IMR-90 (cell line): Measurements from ENCODE around the gene PRKACA. TPM values are rescaled to one million over a fixed set of nuclear protein-coding genes. Genes with fewer than 3 reads are reported as not detected.

Experiments
- ATAC-seq: fragments of 200-7000 bp; cut with Tn5 transposase; 2 replicates; pipeline ENCODE4 v1.9.1; 2020; ENCODE audit warnings: low read depth, mild to moderate bottlenecking, moderate library complexity
- BruUV-seq: library from RNA; stranded (reverse); fragments of 400-500 nt; replicated peaks from 2 replicates; lab custom pipeline; 2021; lab: Mats Ljungman, UMichigan
- CTCF ChIA-PET: fragments of 300-600 bp; formaldehyde crosslinking; extraction: SDS; loops from one replicate; lab custom pipeline; 2021; ENCODE audit warnings: antibody characterized with exemption; lab: Yijun Ruan, JAX
- POLR2A ChIA-PET: fragments of 300-600 bp; sonication (Branson Sonifier 250); formaldehyde crosslinking; loops from one replicate; lab custom pipeline; 2022; ENCODE audit warnings: antibody characterized with exemption; ENCODE audit not compliant: unreplicated experiment; lab: Charles Lee
- DNase-seq: peaks from one replicate; pipeline ENCODE4 v3.0.0; 2013
- H2AFZ ChIP-seq: replicated peaks from 2 replicates; pipeline ENCODE3; 2013; ENCODE audit warnings: low read length, mild to moderate bottlenecking; ENCODE audit not compliant: poor library complexity
- H2AK5ac ChIP-seq: 2 replicates; pipeline ENCODE4 v1.6.1; 2013; ENCODE audit warnings: low read depth, low read length, inconsistent platforms
- H2AK9ac ChIP-seq: replicated peaks from 2 replicates; pipeline ENCODE3; 2013; ENCODE audit warnings: mild to moderate bottlenecking, low read depth, low read length, moderate library complexity; ENCODE audit not compliant: poor library complexity
- H2BK120ac ChIP-seq: 2 replicates; pipeline ENCODE4 v1.6.1; 2013; ENCODE audit warnings: low read depth, low read length, inconsistent platforms
- H2BK15ac ChIP-seq: 3 replicates; pipeline ENCODE4 v1.6.1; 2013; ENCODE audit warnings: low read depth, low read length, inconsistent platforms
- H2BK20ac ChIP-seq: 2 replicates; pipeline ENCODE4 v1.6.1; 2013; ENCODE audit warnings: low read depth, mild to moderate bottlenecking, inconsistent platforms, low read length, moderate library complexity
- H2BK5ac ChIP-seq: 2 replicates; pipeline ENCODE4 v1.6.1; 2013; ENCODE audit warnings: mild to moderate bottlenecking, low read depth, low read length, inconsistent platforms; ENCODE audit not compliant: poor library complexity, severe bottlenecking
- H3K14ac ChIP-seq: replicated peaks from 2 replicates; pipeline ENCODE4 v1.6.1; 2013; ENCODE audit warnings: low read depth, low read length, inconsistent platforms
- H3K18ac ChIP-seq: 2 replicates; pipeline ENCODE4 v1.6.1; 2013; ENCODE audit warnings: low read depth, low read length, control low read depth
- H3K23ac ChIP-seq: 2 replicates; pipeline ENCODE4 v1.6.1; 2013; ENCODE audit warnings: low read depth, low read length, inconsistent platforms
- H3K27ac ChIP-seq: 2 replicates; pipeline ENCODE4 v1.5.1; 2013; ENCODE audit warnings: mild to moderate bottlenecking, control low read depth, low read length; ENCODE audit not compliant: insufficient read depth
- H3K27me3 ChIP-seq: 2 replicates; pipeline ENCODE4 v1.6.1; 2013; ENCODE audit warnings: low read length; ENCODE audit not compliant: control insufficient read depth, insufficient read depth
- H3K36me3 ChIP-seq: 2 replicates; pipeline ENCODE4 v1.6.1; 2013; ENCODE audit warnings: low read length, mixed read lengths; ENCODE audit not compliant: control insufficient read depth, insufficient read depth
- H3K4ac ChIP-seq: 2 replicates; pipeline ENCODE4 v1.6.1; 2013; ENCODE audit warnings: low read depth, low read length, inconsistent platforms
- H3K4me1 ChIP-seq: 2 replicates; pipeline ENCODE4 v1.6.1; 2013; ENCODE audit warnings: low read length, mixed read lengths; ENCODE audit not compliant: control insufficient read depth, insufficient read depth
- H3K4me2 ChIP-seq: 2 replicates; pipeline ENCODE4 v1.6.1; 2013; ENCODE audit warnings: low read depth, mild to moderate bottlenecking, control low read depth, low read length, moderate library complexity
- H3K4me3 ChIP-seq: 2 replicates; pipeline ENCODE4 v1.5.1; 2013; ENCODE audit warnings: low read depth, mild to moderate bottlenecking, control low read depth, low read length, moderate library complexity; ENCODE audit not compliant: insufficient read depth
- H3K56ac ChIP-seq: 2 replicates; pipeline ENCODE4 v1.6.1; 2013; ENCODE audit warnings: low read length, inconsistent platforms; ENCODE audit not compliant: insufficient read depth; ENCODE audit errors: extremely low read depth
- H3K79me1 ChIP-seq, 2 experiments: 2 replicates each; pipeline ENCODE4 v1.6.1; 2013; ENCODE audit warnings: low read length in 2 of 2, inconsistent platforms in 1 of 2, low read depth in 1 of 2
- H3K9ac ChIP-seq: 2 replicates; pipeline ENCODE4 v1.6.1; 2013; ENCODE audit warnings: low read depth, low read length, control low read depth
- H3K9me1 ChIP-seq: 2 replicates; pipeline ENCODE4 v1.6.1; 2013; ENCODE audit warnings: low read length, inconsistent platforms; ENCODE audit not compliant: insufficient read depth
- H3K9me3 ChIP-seq: 2 replicates; pipeline ENCODE4 v1.6.1; 2013; ENCODE audit warnings: low read length; ENCODE audit not compliant: control insufficient read depth, insufficient read depth
- H4K20me1 ChIP-seq: 2 replicates; pipeline ENCODE4 v1.6.1; 2013; ENCODE audit warnings: low read length, inconsistent platforms; ENCODE audit not compliant: insufficient read depth
- H4K5ac ChIP-seq: 2 replicates; pipeline ENCODE4 v1.6.1; 2013; ENCODE audit warnings: mild to moderate bottlenecking, low read depth, low read length, control low read depth
- H4K8ac ChIP-seq, 2 experiments: 2 replicates each; pipeline ENCODE4 v1.6.1; 2013; ENCODE audit warnings: low read depth in 2 of 2, low read length in 2 of 2, control low read depth in 1 of 2, inconsistent platforms in 1 of 2
- H4K91ac ChIP-seq: 2 replicates; pipeline ENCODE4 v1.6.1; 2013; ENCODE audit warnings: low read depth, low read length, inconsistent platforms; ENCODE audit not compliant: insufficient read depth
- MAZ ChIP-seq: IDR thresholded peaks from 2 replicates; pipeline ENCODE4 v1.6.1; 2012; ENCODE audit warnings: low read depth, mild to moderate bottlenecking, low read length, improper control_type of control experiment, moderate library complexity, borderline replicate concordance
- POLR2A ChIP-seq: IDR thresholded peaks from 2 replicates; pipeline ENCODE4 v1.6.1; 2012; ENCODE audit warnings: mild to moderate bottlenecking, low read depth, low read length
- RAD21 ChIP-seq: IDR thresholded peaks from 2 replicates; pipeline ENCODE4 v1.6.1; 2012; ENCODE audit warnings: low read length, improper control_type of control experiment
- RCOR1 ChIP-seq: IDR thresholded peaks from 2 replicates; pipeline ENCODE4 v1.6.1; 2012; ENCODE audit warnings: mild to moderate bottlenecking, low read length, improper control_type of control experiment; ENCODE audit not compliant: insufficient replicate concordance
- WGBS, 2 experiments: methylation state at CpG; one replicate each; pipeline versions ENCODE4 v1.1.5 to v1.1.7; 2013; ENCODE audit warnings: missing lambda C conversion rate in 2 of 2; ENCODE audit not compliant: insufficient read length in 1 of 2; ENCODE audit errors: extremely low coverage in 2 of 2; 5-methylcytosine and 5-hydroxymethylcytosine counted together
- dilution Hi-C: fragments of 300-500 bp; cut with HindIII; formaldehyde crosslinking; loops from one replicate; pipeline ENCODE4 v1.14.3; 2018; ENCODE audit warnings: low sequenced_read_pairs; ENCODE audit not compliant: unreplicated experiment
- in situ Hi-C: fragments of 300-500 bp; cut with MboI; formaldehyde crosslinking; loops from 3 replicates; pipeline ENCODE4 v1.14.3; 2019; ENCODE audit warnings: low sequenced_read_pairs, inconsistent platforms, mixed read lengths
- intact Hi-C: fragments of 100-400 bp; cut with micrococcal nuclease; formaldehyde crosslinking; loops from 2 replicates; pipeline ENCODE4 v1.10.0; 2022
- polyA plus RNA-seq, 3 experiments: library from polyadenylated mRNA; depleted of rRNA; stranded (reverse); fragments of >200 nt; gene quantifications; 2 replicates each; pipeline ENCODE4 v1.2.3, GENCODE V29; 2012; ENCODE audit warnings: low replicate concordance in 1 of 3
- total RNA-seq: library from RNA; depleted of rRNA; stranded (reverse); fragments of >200 nt; gene quantifications from 2 replicates; pipeline ENCODE4 v1.2.3, GENCODE V29; 2012

PRKACA gene
- total and polyA plus RNA-seq, 2 of the 4 experiments (the other 2 are of a cell fraction) = 18.1 to 94.5 TPM

GRCh38 chr19:14141041-14141440 lies 23.5 kb upstream of the PRKACA start (continued):
- no peak for TF ChIP-seq MAZ
- TF ChIP-seq POLR2A = no peak
- TF ChIP-seq RAD21 = no peak
- no peak for TF ChIP-seq RCOR1

- WGBS, 2 experiments = 61% methylated on average over 6 of the region's 9 CpGs; no CpG with 5 or more reads in 1 of the 2 experiments
- no peaks in the 10 kb centered on the region for H3K36me3 ChIP-seq
- in situ Hi-C loops = no loop called here
Measured at GRCh38 chr19:14139944-14140343, 22.4 kb upstream of the PRKACA start.

More at GRCh38 chr19:14139944-14140343, 22.4 kb upstream of the PRKACA start:
- peaks cover 6% of the 10 kb centered on the region for H3K4me1 ChIP-seq
- H3K79me1 ChIP-seq = peaks cover 20 to 48% of the 10 kb centered on the region in 2 experiments; a peak in 3 of 4 replicates
- no TSS peak for BruUV-seq
- no peak overlapping the region for H2BK20ac ChIP-seq
- peak overlapping the region; percentile 62 for H3K14ac ChIP-seq
- no peak overlapping the region for H3K9ac ChIP-seq
- dilution Hi-C loops = no loop called here
- no peak overlapping the region for H2BK5ac ChIP-seq
- peaks cover 9% of the 10 kb centered on the region; the same call in 1 of the 2 replicates for H4K20me1 ChIP-seq
- ChIA-PET POLR2A (no interaction called here), CTCF (no interaction called here)
- intact Hi-C loops = loop anchor here (5.0 kb wide), 1 partner anchor 337 kb away; the partner anchor contains the start of gene PTGER1
- H3K23ac ChIP-seq = no peak overlapping the region
- H2BK120ac ChIP-seq = no peak overlapping the region
- H3K4me3 ChIP-seq = no peak overlapping the region
- H4K8ac ChIP-seq = no peak overlapping the region
- H2AK9ac ChIP-seq = no peak overlapping the region
- no peak overlapping the region for H2AFZ ChIP-seq
- no peak overlapping the region for H4K5ac ChIP-seq
- H3K18ac ChIP-seq = no peak overlapping the region
- 0 out of 2 replicates have a peak overlapping the region, but pooled peaks have one; percentile 20 for H3K4ac ChIP-seq
- peaks cover 2% of the 10 kb centered on the region; the same call in 1 of the 2 replicates for H3K9me1 ChIP-seq
- H3K9me3 ChIP-seq = no peaks in the 10 kb centered on the region
- DNase-seq = no peak
- H3K27ac ChIP-seq = no peak overlapping the region
- no peak overlapping the region for H4K91ac ChIP-seq
- no peak for TF ChIP-seq RAD21
- H2AK5ac ChIP-seq = no peak overlapping the region; the same call in 1 of the 2 replicates
- no peak overlapping the region for H3K56ac ChIP-seq
- H3K4me2 ChIP-seq = no peak overlapping the region
- ATAC-seq = no peak
- H2BK15ac ChIP-seq = no peak overlapping the region
- no peaks in the 10 kb centered on the region for H3K27me3 ChIP-seq
